ENCODE data around the gene FAM53A. TPM values are rescaled to one million over a fixed set of nuclear protein-coding genes. Genes with fewer than 3 reads are reported as not detected.

FAM53A gene
- total RNA-seq, 3 donors from 2014 or later, result 0.65 to 1.8 (median 1.4) TPM

DNA sequence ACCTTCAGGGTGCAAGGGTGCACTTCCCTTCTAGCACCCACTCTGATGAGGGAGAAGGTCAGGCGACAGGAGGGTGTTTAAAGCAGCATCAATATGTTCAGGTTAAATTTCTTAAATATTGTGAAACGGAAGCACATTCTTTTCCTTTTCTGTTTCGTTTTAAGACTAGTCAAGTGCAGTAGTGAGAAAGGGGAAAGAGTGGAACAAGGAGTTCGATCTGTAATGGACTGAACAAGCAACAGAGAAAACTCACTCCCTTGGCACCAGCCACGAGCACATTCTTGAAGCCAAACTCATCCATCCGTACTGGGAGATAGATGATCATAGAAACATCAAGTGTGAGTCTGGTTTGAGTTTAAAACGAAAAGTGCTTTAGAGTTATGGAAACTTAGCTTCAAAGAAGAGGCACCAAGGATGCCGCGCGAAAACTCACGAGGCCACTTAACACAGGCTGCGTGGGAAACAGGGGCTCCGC is 815 bp downstream of the FAM53A start:
- Histone ChIP-seq H3K36me3 (ENCODE audit: low read depth) (no peaks in the 10 kb centered on the region), H3K4me3 (no peak overlapping the region), H3K9me3 (no peaks in the 10 kb centered on the region), H3K4me1 (ENCODE audit: low read depth) (no peaks in the 10 kb centered on the region)
- ATAC-seq (no peak), DNase-seq (no peak)
- TF ChIP-seq, protein P1, sequence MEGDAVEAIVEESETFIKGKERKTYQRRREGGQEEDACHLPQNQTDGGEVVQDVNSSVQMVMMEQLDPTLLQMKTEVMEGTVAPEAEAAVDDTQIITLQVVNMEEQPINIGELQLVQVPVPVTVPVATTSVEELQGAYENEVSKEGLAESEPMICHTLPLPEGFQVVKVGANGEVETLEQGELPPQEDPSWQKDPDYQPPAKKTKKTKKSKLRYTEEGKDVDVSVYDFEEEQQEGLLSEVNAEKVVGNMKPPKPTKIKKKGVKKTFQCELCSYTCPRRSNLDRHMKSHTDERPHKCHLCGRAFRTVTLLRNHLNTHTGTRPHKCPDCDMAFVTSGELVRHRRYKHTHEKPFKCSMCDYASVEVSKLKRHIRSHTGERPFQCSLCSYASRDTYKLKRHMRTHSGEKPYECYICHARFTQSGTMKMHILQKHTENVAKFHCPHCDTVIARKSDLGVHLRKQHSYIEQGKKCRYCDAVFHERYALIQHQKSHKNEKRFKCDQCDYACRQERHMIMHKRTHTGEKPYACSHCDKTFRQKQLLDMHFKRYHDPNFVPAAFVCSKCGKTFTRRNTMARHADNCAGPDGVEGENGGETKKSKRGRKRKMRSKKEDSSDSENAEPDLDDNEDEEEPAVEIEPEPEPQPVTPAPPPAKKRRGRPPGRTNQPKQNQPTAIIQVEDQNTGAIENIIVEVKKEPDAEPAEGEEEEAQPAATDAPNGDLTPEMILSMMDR (IDR thresholded peaks at IDR 0.05), result no peak
- intact Hi-C loops (cut with DNase I, micrococcal nuclease), result no loop called here

DNA sequence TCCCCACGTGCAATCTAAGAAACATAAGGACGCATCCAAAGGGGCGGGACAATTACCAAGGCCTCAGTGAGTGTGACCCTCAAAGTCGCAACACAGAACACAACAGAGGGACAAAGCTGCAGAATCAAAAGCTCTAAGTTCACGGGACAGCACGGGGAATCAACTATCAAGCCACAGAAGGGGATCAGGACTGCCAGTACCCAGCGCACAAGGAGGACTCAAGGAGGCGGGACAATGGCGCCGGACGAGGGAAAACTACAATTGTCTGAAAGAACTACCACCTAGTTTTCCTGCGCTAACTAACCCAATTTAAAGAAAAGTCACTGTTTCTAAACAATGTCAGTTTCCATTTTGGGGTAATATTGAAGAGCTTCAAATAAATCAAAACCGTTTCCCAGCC is 1.3 kb downstream of the FAM53A start:
- H3K36me3 ChIP-seq (ENCODE audit: low read depth), result no peaks in the 10 kb centered on the region
- no peak for DNase-seq
- intact Hi-C loops (cut with DNase I, micrococcal nuclease), result no loop called here
- H3K9me3 ChIP-seq, result no peaks in the 10 kb centered on the region
- H3K4me3 ChIP-seq, result no peak overlapping the region
- no peak for ATAC-seq
- TF ChIP-seq, protein P1 (IDR thresholded peaks at IDR 0.05), result no peak
- H3K4me1 ChIP-seq (ENCODE audit: low read depth), result no peaks in the 10 kb centered on the region

DNA sequence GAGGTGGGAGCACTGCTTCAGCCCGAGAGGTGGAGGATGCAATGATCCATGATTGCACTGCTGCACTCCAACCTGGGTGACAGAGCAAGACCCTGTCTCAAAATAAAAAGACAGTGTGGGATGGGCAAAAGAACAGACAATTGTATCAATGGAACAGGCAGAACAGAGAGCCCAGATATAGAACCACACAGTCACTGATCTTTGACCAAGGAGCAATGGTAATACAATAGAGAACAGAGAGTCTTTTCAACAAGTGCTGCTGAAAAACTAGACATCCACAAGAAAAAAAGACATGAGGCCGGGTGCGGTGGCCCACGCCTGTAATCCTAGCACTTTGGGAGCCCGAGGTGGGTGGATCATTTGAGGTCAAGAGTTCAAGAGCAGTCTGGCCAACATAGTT is 5.9 kb downstream of the FAM53A start:
- H3K36me3 ChIP-seq (ENCODE audit: low read depth), result no peaks in the 10 kb centered on the region
- H3K4me1 ChIP-seq (ENCODE audit: low read depth), result no peaks in the 10 kb centered on the region
- no peak overlapping the region for H3K4me3 ChIP-seq
- DNase-seq (no peak), ATAC-seq (no peak)
- TF ChIP-seq, protein P1 (IDR thresholded peaks at IDR 0.05), result no peak
- H3K9me3 ChIP-seq, result no peaks in the 10 kb centered on the region
- intact Hi-C loops (cut with DNase I, micrococcal nuclease), result no loop called here

DNA sequence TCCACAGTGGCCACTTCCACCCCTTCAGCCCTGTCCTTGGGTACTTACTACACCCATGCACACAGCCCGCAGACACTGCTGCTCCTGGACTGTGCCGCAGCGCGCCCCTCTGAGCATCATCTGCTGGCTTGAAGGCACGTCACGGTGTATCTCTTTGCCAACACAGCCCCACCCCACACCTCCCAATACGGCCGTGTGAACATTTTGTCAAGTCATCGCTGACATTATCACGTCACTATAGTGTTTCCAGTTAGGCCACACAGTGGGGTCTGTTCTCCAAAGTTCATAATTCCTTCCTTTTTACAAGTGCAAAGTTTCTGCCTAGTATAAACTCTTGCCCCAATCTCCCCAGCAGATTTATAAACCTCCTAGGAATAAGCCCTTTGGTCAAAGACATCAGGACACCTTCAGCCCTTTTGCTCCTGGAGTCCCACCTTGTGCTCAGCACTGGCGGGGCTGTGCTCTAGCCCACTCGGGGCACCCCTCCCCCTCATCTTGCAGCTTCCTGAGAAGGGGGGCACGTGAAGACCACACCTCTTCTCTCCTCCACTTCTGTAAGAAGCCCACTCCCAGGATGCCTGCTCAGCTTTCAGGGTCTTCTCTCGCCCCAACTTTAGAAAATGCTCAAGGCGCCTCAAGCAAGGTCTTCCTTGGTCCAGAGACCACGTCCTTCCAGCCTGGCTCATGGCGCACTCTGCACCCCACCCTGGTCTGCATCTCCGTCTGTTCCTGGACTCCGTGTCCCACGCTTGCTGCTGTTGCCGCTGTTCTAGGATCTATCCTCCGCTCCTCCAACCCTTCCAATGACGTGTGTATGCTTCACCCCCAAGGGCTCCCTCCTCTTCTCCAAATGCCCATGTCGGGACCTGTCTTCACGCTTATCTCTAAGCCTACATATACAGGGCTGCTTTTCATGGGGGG is 7.2 kb downstream of the FAM53A start:
- H3K4me1 ChIP-seq (ENCODE audit: low read depth), result no peaks in the 10 kb centered on the region
- ATAC-seq (no peak), DNase-seq (no peak)
- no peak overlapping the region for H3K4me3 ChIP-seq
- no peaks in the 10 kb centered on the region for H3K36me3 ChIP-seq (ENCODE audit: low read depth)
- no peaks in the 10 kb centered on the region for H3K9me3 ChIP-seq
- intact Hi-C loops (cut with DNase I, micrococcal nuclease), result no loop called here
- TF ChIP-seq, protein P1 (IDR thresholded peaks at IDR 0.05), result no peak

DNA sequence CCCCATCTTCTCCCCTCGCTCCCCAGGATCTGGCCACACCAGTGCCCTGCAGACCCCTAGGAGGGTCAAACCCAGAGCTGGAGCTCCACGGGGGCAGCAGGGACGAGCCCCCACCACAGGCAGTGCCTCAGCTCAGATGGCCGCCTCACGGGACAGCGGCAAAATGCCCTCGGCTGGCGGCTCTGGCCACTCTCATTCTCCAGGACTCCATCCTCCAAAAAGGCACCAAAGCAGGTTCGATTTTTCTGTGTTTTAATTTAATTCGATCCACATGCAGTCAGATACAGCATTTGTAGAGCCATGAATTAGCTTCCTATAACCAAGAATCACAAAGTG is 8.3 kb downstream of the FAM53A start:
- DNase-seq, result no peak
- TF ChIP-seq, protein P1 (IDR thresholded peaks at IDR 0.05), result no peak
- no peaks in the 10 kb centered on the region for H3K4me1 ChIP-seq (ENCODE audit: low read depth)
- no peak for ATAC-seq
- H3K36me3 ChIP-seq (ENCODE audit: low read depth), result no peaks in the 10 kb centered on the region
- H3K4me3 ChIP-seq, result no peak overlapping the region
- H3K9me3 ChIP-seq, result no peaks in the 10 kb centered on the region
- intact Hi-C loops (cut with DNase I, micrococcal nuclease), result no loop called here
